Activated T-helper 1 cell treated with anti-CD3 and anti-CD28 coated beads, Interleukin-2, amount 50 U/mL, for 16 hours (primary cell): ENCODE results near the gene COMMD2.

ENCODE experiments used
- DNase-seq, 2 donors: peaks; one replicate each; pipeline ENCODE4 v3.0.0-alpha.2; 2020; ENCODE audit warnings: low read depth in 1 of 2, low spot score in 1 of 2

COMMD2 gene

DNA sequence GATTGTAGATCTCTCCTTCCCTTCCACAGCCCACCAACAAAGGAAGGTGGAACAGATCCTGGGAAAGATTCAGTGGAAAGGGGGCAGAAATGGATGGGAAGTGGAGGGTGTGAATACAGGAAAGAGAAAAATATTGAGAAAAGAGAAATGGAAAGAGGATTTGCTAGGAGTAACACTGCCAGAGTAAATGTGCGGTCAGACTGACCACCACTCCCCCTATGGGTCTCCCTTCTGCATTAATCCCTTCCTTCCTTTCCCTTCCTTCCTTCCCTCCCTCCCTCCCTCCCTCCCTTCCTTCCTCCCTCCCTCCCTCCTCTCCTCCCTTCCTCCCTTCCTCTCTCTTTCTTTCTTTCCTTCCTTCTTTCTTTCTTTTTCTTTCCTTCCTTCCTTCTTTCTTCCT, 12.0 kb upstream of the COMMD2 start:
- DNase-seq, result no peak

DNA sequence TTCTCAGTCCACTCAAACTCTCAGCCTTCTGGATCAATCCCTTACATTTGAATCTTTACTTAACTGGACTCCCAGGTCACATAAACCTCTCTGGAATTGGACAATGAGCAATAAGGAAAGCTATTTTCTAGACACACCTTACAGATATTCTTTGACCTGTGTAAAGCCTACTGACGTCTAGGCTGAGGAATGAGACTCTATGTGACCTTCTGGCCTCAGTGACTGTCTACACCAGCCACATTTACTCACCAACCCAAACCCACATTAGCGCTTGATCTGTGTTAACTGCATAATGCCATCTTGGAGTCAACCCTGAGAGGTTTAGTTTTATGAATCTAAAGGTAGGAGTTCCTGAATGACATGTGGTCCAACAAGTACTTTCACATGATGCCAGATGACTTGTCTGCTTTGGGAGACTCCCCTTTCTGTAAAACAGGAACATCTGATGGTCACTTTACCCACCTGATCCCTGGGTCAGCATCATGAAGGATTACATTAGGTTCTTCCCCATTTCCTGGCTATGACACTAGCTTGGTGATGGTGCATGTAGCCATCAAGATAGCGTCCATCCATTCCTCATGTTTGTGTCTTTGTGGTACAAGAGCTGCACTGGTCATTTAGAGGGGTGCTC, 11.4 kb upstream of the COMMD2 start:
- DNase-seq, result no peak

DNA sequence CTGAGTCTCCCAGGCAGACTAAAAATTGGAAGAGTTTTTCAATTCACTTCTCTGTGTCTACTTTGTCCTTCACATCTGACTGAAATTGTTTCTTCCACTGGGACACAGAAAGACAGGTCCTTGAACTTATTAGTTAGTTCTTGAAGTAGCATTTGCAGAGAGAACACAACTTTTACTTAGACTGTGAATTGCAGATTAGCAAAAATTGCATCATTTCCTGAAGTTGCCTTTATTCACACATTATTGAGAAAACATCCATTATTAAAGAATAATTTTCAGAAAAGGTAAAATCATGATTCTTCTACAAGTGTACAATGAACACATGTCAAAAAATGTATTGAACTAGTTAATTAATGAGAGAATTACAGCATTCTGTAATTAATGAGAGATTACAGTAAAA, 1.4 kb upstream of the COMMD2 start:
- DNase-seq, result no peak

DNA sequence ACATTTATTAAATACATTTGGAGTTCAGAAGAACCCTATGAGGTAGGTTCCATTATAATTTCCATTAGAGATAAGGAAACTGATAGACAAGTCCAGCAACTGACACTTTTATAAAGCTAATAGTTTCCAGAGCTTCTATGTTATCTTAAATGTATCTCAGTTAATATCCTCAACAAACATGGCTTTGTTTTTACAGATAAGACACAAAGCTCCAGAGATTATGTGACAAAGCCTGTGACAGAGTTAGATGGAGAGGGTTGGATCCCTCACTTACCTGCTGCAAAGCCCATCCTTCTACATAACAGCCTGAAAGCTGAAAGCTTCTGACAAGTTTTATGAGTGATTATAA, 473 bp upstream of the COMMD2 start:
- DNase-seq, result no peak

DNA sequence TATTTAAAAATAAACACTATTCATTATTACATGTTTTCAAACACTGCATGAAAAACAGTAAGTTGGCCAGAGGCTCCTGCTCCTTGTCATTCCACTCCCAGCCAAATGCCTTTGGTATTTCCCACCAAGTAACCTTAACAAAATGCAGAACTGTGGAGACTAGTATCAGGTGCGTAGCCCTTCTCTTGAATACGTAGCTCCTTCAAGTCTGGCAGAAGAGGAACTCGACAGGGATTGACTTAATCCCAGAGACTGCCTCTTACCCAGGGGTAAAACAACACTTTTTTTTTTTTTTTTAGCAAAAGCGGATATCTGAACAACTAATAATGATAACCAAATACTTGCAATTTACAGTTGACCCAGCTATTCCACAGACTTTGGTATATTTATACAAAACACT, 738 bp downstream of the COMMD2 start:
- no peak for DNase-seq

DNA sequence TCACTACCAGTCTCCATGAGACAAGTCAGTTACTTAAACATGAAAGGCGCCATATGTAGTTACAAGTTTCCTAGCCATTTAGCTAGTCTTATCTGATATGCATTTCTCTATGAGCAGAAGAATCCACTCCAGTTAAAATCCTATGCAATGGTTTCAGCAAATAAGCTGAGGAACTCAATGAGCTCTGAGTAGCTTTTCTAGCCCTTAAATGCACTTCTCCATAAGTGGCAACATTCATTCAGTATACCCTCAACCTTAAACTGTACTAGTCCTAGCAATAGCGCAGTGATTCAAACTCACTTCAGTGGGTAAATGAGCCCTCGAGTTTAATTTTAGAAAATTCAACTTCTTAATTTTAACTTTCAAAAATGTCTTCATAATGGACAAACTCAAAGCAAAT, 7.7 kb downstream of the COMMD2 start:
- no peak for DNase-seq

DNA sequence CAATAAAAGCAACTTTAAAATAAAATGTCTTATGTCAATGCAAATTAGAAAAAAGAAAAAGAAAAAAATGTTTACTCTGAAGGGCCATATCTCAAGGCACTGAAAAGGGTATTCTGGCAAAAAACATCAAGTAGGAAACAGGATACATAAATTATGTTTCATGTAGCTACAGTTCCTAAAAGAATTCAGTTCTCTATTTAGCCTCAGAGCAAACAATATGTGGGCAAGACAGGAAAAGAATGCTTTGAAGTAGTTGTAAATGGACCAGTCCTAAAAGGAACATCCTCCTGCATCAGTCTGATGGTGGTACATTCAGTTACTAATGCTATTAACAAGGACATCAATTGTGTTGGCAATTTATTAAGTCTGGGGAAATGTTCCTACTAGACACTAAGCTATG, 8.1 kb downstream of the COMMD2 start:
- no peak for DNase-seq

DNA sequence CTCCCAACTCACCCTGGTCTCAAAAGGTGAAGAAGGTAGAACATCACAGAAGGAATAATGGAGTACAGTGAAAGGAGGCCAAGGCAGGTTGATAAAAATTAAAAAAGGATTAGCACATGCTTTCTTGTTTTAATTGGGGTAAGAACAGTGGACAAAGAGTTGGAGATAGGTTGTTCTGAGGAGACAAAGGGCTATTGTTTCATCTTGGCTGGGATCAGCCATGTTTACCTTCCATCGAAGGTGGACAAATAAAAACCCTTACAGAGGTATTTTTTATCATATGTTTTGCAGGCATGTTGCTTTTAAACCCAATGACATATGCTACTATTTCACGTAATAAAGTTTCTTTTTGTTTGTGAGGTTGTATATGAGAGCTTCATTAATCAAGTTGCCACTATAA, 12.9 kb downstream of the COMMD2 start:
- no peak for DNase-seq

DNA sequence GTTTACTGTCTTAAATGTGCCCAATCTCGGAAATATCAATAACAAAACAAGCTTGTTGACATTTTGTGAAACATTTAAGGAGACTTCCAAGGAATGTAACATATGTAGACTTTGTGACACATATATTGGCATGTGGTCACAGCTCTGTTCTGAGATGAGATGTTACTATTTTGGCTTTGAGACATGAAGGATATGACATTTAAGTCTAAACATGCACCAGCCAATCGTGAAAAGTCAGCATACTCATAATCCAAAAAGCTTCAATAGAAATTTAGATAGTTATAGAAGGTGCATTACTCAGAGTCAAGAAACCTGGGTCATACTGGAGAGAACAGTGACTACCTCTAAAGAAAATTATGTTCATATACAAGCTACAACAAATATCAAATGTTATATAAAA, 13.4 kb downstream of the COMMD2 start:
- no peak for DNase-seq

DNA sequence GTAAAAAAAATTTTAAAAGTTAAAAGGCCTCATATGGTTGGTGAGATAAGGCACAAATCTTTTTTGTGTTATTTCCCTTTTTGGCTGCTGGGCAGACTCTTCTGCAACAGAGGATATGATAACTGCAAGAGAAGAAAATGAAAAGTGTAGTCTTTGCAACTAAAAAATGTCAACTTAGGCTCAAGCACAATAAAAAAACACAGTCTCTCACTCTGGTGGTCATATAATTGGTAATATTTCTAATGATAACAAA, 15.4 kb downstream of the COMMD2 start:
- no peak for DNase-seq

DNA sequence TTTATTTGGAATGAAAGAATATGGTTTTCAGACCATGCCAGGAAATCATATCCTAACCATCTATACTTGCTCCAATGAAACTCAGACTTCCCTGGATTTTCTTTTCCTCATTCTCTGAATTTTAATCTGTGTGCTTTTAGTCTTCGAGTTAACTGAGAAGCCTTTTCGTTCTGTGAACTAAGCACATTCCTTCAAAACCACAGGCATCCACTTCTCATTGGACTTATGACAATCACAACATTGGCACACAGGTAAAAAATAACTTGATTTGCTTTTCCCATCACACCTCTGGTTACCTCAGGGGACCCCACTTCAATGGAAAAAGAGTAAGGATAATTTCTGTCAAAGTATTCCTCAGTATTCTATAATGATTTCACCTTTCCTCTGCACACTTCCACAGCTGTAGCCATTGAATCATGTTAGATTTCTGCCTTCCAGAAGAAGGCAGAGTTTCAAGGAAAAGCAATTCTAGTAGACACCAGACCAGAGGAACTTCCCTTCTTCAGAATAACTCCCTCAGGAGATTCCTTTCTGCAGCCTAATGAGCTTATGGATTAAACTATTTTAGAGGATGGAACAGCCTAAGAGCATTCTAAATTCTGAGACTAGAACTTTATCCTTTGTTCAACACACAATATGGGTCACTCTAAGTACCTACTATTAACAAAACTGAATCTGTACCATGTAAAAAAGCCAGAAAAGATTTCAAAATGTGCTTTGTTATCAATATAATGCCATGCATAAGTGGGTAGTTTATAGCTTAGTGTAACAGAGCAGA, 15.9 kb downstream of the COMMD2 start:
- DNase-seq, result no peak

DNA sequence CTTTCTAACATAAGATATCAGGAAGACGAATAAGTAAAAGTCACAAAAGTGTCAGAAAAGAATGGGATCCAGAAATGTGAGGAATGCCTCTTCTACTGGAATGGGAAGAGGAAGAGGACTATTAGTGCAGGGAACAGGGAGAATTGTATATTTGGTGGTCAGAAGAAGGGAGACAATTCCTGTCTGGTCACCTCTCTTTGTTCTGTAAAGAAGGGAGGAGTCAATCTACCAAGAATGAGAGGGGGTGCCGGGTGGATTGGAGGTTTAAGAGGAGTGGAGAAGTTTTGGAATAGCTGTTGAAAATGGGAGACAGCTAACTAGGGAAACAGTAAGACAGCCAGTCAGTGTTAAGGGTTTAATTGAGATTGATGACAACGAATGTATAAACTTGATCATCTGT, 20.1 kb downstream of the COMMD2 start:
- no peak for DNase-seq

DNA sequence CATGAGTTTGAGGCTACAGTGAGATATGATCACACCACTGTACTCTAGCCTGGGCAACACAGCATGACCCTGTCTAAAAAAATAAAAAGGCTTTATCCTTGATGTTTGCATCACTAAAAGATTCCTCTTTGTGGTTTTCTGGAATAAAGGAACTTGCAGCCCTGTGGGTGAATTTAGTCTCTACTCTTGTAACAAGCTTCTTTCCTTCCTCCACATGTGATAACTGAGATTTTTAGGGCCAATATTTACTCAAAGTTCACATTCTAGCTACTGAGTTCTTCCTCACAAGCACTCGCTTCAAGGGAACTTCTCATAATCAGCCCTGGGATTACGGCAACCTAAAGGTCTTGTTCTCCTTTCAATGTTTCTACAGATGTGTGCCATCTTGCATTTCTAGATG, 24.6 kb downstream of the COMMD2 start:
- no peak for DNase-seq

DNA sequence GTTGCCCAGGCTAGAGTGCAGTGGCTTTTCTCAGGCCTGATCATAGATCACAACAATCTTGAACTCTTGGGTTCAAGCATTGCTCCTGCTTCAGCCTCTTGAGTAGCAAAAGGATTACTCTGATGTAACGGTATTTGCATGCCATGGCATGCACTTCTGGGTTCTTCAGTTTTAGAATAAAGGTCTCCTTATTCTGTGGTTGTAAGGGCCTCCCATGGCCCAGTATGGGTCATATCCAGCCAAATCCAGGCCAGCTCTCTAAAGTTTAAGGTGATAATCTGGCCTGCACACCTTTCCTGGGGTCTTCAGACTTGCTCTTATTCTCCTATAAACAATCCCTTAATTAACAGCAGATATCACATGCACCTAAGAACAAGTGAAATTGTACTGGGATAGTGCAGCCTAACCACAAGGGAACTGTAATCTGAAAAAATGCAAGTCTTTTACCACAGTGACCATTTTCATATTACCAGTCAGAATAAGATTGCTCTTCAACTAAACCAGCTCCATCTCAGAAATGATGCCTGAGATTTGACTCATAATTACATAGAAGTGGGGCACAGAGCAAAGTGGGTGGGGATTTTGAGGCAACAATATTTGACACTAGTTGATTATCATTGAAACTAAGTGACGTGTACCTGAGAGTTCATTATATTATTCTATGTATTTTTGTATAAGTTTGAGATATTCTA, 25.4 kb downstream of the COMMD2 start:
- no peak for DNase-seq

DNA sequence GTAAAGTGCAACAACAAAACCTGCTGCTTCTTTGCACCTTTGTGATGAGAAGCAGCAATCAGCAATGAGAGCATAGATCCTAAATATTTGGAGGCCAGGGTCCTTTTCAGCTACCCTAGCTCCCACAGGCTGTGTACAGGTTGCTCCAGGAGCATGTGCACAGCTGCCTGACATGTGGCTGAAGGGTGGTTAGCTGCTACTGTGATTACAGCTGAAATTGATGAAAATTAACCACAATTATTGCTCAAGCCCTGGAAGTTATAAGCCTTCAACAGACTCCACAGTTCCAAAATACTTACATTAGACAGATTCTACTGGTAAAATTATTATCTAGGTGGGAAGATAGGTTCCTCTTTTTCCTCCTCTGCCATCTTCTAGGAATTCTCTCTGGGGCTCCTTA, 28.5 kb downstream of the COMMD2 start:
- no peak for DNase-seq

DNA sequence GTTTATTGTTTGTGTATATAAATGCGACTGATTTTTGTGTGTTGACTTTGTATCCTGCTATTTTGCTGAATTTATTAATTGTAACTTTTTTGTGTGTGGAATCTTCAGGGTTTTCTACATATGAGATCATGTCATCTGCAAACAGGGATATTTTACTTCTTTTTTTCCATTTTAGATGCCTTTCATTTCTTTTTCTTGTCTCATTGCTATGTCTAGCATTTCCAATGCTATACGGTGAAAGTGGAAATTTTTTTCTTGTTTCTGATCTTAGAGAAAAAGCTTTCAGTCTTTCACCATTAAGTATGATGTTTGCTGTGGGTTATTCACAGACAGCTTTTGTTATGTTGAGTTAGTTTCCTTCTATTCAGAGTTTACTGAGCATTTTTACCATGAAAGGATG, 31.4 kb downstream of the COMMD2 start:
- no peak for DNase-seq

DNA sequence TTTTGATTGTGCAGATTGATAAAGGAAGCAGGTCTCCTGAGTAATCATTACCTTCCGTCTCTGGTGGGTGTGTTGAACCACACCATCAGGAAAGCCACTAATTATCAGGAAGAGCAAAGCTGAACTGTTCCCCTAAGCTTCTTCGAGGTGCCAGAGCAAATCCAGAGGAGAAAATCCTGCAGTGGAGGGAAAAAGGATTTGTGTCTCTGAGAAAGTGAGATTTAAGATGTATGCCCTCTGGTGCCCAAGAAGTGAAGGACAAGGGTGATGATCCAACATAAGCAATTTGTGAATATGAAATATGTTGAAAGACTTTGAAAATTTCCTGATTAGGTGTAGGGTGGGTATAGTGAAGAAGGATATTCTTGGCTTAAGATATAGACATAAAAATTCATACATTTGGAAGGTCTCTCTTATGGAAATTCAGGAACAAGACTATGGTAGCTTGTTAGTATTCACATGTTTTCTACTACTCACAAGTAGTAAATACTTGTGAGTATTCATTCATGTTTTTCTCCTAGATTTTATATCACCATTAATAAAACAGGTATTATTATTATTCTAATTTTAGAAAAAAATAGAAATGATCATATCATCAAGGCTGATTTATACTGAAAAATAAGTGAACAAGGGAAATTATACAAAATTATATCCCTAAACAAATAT, 34.8 kb downstream of the COMMD2 start:
- no peak for DNase-seq

DNA sequence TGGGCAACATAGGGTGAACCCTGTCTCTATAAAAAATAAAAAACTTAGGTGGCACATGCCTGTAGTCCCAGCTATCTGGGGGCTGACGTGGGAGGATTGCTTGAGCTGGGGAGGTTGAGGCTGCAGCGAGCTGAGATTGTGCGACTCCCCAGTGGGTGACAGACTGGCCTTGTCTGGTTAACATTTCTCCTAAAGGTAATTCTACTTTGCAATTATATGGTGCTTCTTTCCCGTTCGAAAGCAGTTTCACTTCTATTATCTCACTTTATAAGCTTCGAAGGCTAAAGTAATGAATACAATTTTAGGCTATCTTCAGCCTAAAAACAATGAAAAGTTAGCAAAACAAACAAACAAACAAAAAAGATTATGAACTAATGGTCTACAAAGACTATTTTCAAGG, 35.3 kb downstream of the COMMD2 start:
- no peak for DNase-seq

DNA sequence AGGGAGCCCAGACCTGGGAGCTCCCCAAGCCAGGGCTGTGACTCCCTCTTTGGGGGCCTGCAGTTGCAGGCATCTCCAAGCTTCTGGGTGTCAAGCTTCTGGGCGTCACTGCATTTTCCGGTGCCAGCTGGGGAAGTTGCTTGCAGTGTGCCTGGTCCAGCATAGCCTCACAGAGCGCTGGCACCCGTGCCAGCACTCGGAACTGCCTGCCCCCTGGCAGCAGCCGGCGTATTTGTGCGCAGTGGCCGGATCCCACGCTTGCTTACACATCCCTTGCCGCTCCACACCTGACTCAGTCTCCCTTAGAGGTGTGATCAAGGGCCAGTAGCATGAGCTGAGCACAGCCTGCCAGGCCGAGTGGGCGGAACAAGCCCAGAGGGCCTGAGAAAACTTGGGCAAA, 37.0 kb downstream of the COMMD2 start:
- DNase-seq, result no peak

DNA sequence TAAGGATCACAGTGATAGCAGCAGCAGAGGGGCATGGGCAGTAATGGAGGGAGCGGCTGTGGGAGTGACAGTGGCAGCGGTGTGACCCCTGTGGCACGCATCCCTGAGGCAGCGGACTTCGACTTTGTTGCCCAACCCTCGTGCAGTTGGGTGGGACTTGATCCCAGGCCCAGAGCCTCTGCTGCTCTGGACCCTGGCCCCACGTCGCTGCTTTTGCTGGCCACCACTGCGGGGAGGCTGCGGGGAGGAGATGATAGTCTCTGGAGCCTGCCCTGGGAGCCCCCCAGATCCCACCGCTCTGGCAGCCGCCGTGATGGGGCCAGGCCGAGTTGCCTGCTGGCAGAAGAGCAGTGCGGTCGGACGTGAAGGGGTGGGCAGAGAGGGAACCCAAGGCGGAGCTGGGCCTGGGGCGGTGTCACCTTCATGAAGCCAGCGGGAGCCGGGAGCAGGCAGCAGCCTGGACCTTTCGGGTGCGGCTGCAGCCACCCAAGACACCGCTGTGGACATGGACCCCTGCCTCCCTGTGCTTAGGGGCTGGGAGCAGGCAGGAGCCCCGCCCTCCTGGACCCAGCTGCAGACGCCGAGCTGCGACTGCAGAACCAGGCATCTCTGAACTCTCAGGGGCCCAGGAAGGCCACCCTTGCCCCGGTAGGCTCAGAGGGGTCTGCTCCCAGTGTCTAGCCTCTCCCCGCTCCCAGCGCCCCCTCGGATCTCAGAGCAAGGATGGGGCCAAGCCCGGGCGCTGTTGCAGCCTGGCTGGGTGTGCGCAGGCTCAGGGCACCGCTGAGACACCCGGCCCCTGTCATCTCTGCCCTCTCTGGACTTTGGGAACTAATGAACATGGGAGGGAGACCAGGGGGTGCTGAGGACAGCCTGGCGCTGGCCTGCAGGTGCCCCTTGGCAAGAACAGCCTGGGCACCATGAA, 38.3 kb downstream of the COMMD2 start:
- no peak for DNase-seq

DNA sequence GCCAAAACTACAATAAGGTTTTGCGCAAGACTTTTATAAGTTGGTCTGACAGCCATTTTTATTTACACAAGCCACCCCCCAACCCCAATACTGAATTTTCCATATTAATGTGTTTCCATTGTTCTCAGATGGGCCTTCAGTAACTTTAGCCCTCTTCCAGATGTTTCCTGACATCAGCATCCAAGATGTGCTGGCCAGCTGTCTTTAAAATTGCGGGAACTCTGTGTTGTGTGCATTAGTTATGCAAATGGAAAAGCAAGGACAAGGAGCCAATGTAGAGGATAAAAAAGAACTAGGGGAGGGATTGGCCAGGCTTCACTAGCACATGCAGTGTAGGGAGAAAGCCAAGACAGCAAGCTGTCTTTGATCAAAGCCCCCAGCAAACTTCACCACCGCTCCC, 45.4 kb downstream of the COMMD2 start:
- no peak for DNase-seq
